IPS DF 6.9 (cell line): ENCODE results near the gene TAL2.
A peak's percentile ranks its signal among the peaks of the same experiment; 100 is the strongest.

Source experiments
- DNase-seq: peaks from one replicate; pipeline ENCODE4 v3.0.0-alpha.2; 2013; ENCODE audit warnings: low read depth, low spot score
- H3K27ac ChIP-seq: one replicate; pipeline ENCODE4 v1.5.1; 2013; ENCODE audit warnings: low read length, control low read depth
- H3K27me3 ChIP-seq: 2 replicates; pipeline ENCODE4 v1.6.1; 2013; ENCODE audit warnings: mild to moderate bottlenecking, low read length; ENCODE audit not compliant: control insufficient read depth, insufficient read depth
- H3K36me3 ChIP-seq: 2 replicates; pipeline ENCODE4 v1.6.1; 2013; ENCODE audit warnings: low read length; ENCODE audit not compliant: control insufficient read depth, insufficient read depth
- H3K4me1 ChIP-seq: 2 replicates; pipeline ENCODE4 v1.6.1; 2013; ENCODE audit warnings: low read length; ENCODE audit not compliant: control insufficient read depth, insufficient read depth
- H3K4me3 ChIP-seq: 2 replicates; pipeline ENCODE4 v1.5.1; 2013; ENCODE audit warnings: mild to moderate bottlenecking, low read length
- H3K9me3 ChIP-seq: 2 replicates; pipeline ENCODE4 v1.6.1; 2013; ENCODE audit warnings: low read length, inconsistent platforms; ENCODE audit not compliant: control insufficient read depth, insufficient read depth
- WGBS: extraction: QIAGEN DNeasy Blood & Tissue Kit; methylation state at CpG from one replicate; pipeline ENCODE4 v1.1.7; 2013; ENCODE audit warnings: mixed read lengths, missing lambda C conversion rate; ENCODE audit not compliant: insufficient read length, insufficient coverage; 5-methylcytosine and 5-hydroxymethylcytosine counted together

Gene TAL2

DNA sequence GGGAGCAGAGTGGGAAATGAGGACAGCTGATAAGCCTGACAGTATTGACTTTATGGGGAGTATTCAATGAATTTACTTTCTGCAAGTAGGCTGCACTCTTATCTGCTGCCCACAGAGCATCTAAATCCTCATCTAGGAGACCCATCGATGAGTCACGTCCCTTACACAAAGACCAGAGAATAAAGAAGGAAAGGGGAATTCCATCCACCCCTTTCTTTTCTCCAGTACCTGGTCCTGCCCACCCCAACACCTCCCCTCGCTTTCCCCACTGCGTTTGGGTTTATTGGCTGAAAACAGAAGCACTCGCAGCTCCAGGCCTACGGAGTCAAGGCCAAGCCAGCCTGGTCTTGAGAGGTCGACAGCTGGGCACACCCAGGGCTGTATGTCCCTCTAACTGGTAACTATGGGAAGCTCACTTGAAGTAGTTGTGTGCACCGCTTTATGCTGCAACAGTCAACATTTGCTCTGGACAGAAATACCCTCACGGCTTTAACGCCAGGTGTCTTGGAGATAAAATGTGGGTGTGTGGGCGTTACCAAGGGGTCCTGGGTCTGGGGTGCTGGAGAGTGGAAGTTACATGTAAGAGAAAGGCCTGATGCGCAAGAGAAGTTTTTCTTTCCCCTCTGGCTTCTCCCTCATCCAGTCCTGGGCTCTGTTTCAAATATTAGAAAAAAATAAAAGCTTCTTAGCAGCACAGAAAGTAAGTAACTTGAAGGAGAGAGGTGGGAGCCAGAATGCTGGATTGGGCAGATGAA is 14.5 kb upstream of the TAL2 start:
- H3K27ac ChIP-seq: no peak overlapping the region
- no peak for DNase-seq
- H3K36me3 ChIP-seq: no peaks in the 10 kb centered on the region
- WGBS: no CpG with 5 or more reads among the region's 12 CpGs
- no peak overlapping the region for H3K4me3 ChIP-seq
- peaks cover 6% of the 10 kb centered on the region for H3K4me1 ChIP-seq
- H3K27me3 ChIP-seq: no peaks in the 10 kb centered on the region
- no peaks in the 10 kb centered on the region for H3K9me3 ChIP-seq

DNA sequence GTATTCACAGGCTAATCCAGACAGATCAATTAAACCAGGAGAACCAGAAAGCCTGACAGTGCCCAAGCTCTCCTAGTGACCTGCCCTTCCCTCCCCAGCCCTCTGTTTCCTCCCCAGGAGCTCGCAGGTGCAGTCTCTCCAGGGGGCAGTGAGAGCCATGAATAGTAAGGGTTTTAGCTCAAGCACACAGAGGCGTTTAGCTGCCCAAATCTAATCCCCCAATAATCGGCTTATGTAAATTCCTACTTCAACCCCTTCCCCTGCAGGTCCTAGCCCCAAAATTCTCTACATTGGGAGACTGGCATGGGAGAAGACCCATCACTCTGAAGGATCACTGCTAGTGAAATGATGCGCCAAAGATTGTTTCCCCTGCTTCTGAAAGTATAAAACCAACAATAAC is 10.5 kb upstream of the TAL2 start:
- Histone ChIP-seq H3K4me1 (peaks cover 6% of the 10 kb centered on the region), H3K4me3 (no peak overlapping the region), H3K36me3 (no peaks in the 10 kb centered on the region), H3K27me3 (peaks cover 13% of the 10 kb centered on the region; the same call in 1 of the 2 replicates), H3K9me3 (no peaks in the 10 kb centered on the region), H3K27ac (no peak overlapping the region)
- DNase-seq: no peak
- WGBS: no CpG with 5 or more reads among the region's 4 CpGs

DNA sequence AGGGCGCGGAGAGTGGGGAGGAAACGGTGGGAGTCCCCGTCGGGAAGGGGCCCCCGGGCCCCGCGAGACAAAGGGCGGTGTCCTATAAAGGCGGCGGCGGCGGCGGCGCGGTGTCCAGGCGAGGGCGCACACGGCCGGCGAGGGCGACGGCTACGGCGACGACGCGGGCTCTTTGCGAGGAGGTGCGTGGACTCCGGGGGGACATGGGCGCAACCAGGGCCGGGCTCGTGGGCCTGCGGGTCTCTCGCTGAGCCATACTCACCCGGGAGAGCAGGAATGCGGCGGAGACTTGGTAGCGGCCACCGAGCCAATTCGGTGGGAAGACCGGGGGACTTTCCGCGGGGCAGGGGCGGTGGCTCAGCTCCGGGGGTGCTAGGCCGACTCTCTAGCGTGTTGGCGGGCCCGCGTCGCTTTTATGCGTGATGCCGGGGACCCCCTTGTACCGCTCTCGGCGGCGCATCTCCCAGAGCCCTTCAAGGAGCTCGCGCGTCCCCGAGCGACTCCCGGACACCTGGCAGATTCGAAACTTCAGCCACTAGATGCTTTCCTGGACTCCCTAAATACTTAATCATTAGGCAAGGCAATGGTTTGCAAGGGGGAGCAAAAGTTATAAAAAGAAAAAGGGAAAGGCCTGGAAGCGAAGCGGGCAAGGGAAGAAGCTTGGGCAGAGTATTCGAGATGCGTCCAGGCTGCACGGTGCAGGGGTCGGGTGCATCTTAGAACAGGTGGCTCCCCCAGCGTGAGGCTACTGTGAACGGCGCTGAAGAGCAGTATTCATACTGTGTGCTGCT is 5.9 kb upstream of the TAL2 start:
- Histone ChIP-seq H3K4me1 (peaks cover 3% of the 10 kb centered on the region; the same call in 1 of the 2 replicates), H3K27me3 (peaks cover 19% of the 10 kb centered on the region; the same call in 1 of the 2 replicates), H3K4me3 (peak overlapping the region; percentile 43; the same call in 1 of the 2 replicates), H3K9me3 (no peaks in the 10 kb centered on the region), H3K36me3 (no peaks in the 10 kb centered on the region), H3K27ac (no peak overlapping the region)
- no peak for DNase-seq
- no CpG with 5 or more reads among the region's 75 CpGs for WGBS

DNA sequence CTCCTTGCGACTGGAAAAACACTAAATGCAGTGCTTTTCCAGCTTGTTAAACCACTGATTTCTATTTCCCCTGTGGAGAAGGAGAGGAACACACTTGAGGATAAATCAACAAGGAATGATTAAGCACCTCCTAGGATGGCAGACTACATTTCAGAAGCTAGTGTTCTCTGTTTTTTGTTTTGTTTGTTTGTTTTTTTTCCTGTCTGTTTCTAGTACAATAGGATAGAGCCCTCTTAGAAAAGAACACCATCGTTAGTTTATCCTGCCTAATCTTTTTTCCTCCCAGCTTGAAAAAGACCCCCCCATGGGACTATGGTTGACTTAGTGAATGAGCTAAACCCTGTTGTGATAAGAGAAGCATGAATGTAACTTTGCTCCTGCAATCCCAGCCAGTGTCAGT is 3.9 kb upstream of the TAL2 start:
- Histone ChIP-seq H3K4me1 (no peaks in the 10 kb centered on the region), H3K27me3 (peaks cover 19% of the 10 kb centered on the region; the same call in 1 of the 2 replicates)
- WGBS: no CpG with 5 or more reads among the region's 2 CpGs

DNA sequence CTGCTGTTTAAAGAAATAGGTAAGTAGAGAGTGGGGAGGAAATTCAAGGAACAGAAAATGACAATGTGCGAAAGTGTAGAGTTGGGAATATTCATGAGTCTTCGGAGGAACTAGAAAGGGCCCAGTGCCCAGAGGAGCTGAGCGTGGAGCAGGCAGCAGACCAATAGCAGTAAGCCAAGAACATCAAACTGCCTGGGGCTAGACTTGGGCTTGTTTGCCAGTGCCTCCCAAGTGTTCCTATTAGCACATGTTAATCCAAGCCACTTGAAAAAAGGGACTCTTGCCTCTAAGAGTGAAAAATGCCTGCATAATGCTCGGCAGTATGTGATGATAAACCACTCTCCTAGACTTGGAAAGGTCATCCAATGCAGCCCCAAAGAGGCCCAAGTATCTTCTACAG is 1.2 kb upstream of the TAL2 start:
- 100% methylated on average over 1 of the region's 4 CpGs for WGBS
- Histone ChIP-seq H3K4me3 (no peak overlapping the region), H3K27ac (no peak overlapping the region), H3K36me3 (no peaks in the 10 kb centered on the region), H3K4me1 (no peaks in the 10 kb centered on the region), H3K9me3 (no peaks in the 10 kb centered on the region), H3K27me3 (peaks cover 13% of the 10 kb centered on the region; the same call in 1 of the 2 replicates)
- DNase-seq: no peak

More for the DNA sequence above, 3.9 kb upstream of the TAL2 start:
- no peak overlapping the region for H3K27ac ChIP-seq
- no peak overlapping the region for H3K4me3 ChIP-seq
- H3K9me3 ChIP-seq: no peaks in the 10 kb centered on the region
- H3K36me3 ChIP-seq: no peaks in the 10 kb centered on the region
- no peak for DNase-seq

DNA sequence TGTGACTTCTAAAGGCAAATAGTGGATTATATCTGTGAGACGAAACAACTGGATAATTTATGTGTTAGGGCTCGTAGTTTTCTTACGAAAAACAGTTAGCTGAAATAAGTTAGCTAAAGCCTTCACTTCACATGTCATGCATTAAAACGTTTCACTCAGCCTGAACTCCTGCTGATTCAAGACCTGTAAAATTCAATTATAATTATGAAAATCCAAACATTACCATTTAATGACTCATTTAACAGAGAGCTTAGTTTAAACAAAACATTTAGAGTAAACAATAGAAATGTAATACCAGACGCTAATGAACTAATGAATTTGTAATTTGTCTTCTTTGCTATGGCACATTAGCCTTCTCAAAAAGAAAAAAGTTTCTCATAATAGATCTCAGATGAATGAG is 1.7 kb downstream of the TAL2 start:
- H3K9me3 ChIP-seq: no peaks in the 10 kb centered on the region
- H3K36me3 ChIP-seq: no peaks in the 10 kb centered on the region
- no peaks in the 10 kb centered on the region for H3K27me3 ChIP-seq
- WGBS: no CpG with 5 or more reads among the region's 5 CpGs
- no peaks in the 10 kb centered on the region for H3K4me1 ChIP-seq
- H3K27ac ChIP-seq: no peak overlapping the region
- no peak overlapping the region for H3K4me3 ChIP-seq
- DNase-seq: no peak

DNA sequence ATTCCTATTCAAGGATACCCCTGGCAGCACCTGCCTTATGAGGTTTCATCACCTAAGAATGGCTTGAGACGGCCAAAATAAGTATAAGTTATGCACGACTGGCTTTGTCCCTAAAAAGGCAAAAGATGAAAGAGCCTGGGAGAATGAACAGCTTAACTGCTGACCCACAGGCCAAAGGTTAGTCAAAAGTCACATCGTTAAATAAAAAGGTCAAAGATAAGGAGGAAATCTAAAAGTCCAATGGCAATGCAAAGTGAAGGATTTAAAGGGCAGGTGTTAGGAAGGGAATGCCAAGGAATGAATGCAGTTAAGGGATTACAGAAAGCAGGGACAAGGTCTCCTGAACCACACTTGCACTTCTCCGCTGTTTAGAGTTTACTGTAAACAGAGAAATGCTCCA is 5.6 kb downstream of the TAL2 start:
- no peak overlapping the region for H3K27ac ChIP-seq
- H3K27me3 ChIP-seq: no peaks in the 10 kb centered on the region
- no CpG with 5 or more reads among the region's 4 CpGs for WGBS
- no peaks in the 10 kb centered on the region for H3K36me3 ChIP-seq
- DNase-seq: no peak
- H3K9me3 ChIP-seq: no peaks in the 10 kb centered on the region
- H3K4me3 ChIP-seq: no peak overlapping the region
- no peaks in the 10 kb centered on the region for H3K4me1 ChIP-seq

DNA sequence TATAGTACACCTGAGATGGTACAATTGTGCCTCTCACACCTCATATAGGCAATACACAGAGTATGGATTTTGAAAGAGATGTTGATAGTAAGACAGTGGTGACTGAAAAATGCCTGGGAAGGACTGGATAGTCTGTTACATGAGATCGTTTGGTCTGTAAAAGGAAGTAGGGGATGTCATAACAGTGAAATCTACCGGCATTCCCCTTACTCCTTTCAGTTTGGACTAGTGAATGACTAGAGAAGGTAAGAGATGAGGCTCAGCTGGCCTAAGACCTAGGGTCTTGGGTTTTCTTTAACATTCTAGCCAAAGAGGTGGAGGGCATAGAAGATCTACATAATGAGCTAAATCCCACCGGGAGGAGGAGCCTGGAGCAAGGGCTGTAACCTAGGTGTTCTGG is 8.1 kb downstream of the TAL2 start:
- H3K4me1 ChIP-seq: peaks cover 3% of the 10 kb centered on the region
- no peak for DNase-seq
- H3K27me3 ChIP-seq: no peaks in the 10 kb centered on the region
- no CpG with 5 or more reads among the region's 3 CpGs for WGBS
- no peaks in the 10 kb centered on the region for H3K9me3 ChIP-seq
- H3K27ac ChIP-seq: no peak overlapping the region
- H3K4me3 ChIP-seq: no peak overlapping the region
- H3K36me3 ChIP-seq: no peaks in the 10 kb centered on the region

DNA sequence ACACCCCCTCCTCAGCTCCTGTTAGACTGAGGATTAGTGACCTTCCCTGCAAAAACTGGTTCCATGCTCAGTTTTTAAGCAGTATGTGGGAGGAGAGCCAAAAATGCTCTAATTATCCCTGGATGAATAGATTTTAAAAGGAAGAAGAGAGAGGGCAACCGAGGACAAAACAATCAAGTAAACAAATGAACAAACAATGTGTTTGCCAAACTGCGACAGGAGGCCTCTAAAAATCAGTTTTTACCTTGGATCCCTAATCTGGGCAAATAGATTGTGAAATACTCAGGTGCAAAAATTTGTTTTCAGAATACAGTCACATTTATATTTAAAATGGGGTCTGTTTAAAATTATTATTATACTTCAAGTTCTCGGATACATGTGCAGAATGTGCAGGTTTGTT is 8.5 kb downstream of the TAL2 start:
- H3K4me1 ChIP-seq: peaks cover 3% of the 10 kb centered on the region
- H3K4me3 ChIP-seq: no peak overlapping the region
- H3K27me3 ChIP-seq: no peaks in the 10 kb centered on the region
- H3K9me3 ChIP-seq: no peaks in the 10 kb centered on the region
- H3K36me3 ChIP-seq: no peaks in the 10 kb centered on the region
- no peak overlapping the region for H3K27ac ChIP-seq
- no CpG with 5 or more reads among the region's 3 CpGs for WGBS
- no peak for DNase-seq

DNA sequence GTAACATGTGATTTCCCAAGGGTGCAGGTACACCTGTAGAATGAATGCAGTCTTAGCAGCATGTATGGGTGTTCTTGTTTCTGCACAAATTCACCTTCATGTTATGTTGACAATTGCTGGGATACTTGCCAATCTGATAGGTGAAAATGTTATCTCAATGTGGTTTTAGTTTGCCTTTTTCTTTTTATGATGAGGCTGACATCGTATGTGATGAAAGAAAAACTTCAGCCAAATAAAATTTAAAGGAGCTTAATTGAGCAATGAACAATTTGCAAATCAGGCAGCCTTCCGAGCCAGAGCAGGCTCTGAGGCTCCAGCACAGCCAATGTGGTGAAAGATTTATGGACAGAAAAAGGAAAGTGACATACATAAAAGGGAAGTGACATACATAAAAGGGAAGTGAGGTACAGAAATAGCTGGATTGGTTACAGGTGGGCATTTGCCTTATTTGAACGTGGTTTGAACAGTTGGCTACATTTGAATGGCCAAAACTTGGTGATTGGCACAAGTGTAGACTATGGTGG is 10.5 kb downstream of the TAL2 start:
- Histone ChIP-seq H3K4me3 (no peak overlapping the region), H3K27ac (no peak overlapping the region), H3K27me3 (no peaks in the 10 kb centered on the region), H3K36me3 (no peaks in the 10 kb centered on the region), H3K4me1 (peaks cover 3% of the 10 kb centered on the region), H3K9me3 (no peaks in the 10 kb centered on the region)
- DNase-seq: no peak
- WGBS: no CpG with 5 or more reads among the region's 3 CpGs
